ENCODE results near the gene KCNN1.
"Not testable (repeated sequence)": the region's sequence is repeated elsewhere in the genome, so short reads cannot be mapped to it uniquely, and the experiment has no call there.

- not testable (repeated sequence) for TF ChIP-seq CTCF (IDR thresholded peaks at IDR 0.05 in 4 of 5, conservative IDR thresholded peaks at IDR 0.05 in 1 of 5); POLR2A (IDR thresholded peaks at IDR 0.05)
These were observed 48.8 kb upstream of the KCNN1 start for GRCh38 chr19:17918151-17918550.
